HL-60 (cell line): Measurements from ENCODE around the gene GPD1L.

Source experiments
- DNase-seq, 2 experiments: peaks; one replicate each; pipeline ENCODE4 v3.0.0-alpha.2; 2010 to 2020; ENCODE audit warnings: low read depth in 1 of 2, low spot score in 1 of 2
- H3K27ac ChIP-seq: fragments of 250-450 bp; sonication (Bioruptor Pico); replicated peaks from 2 replicates; pipeline ENCODE4 v1.5.1; 2020; ENCODE audit warnings: mild to moderate bottlenecking, moderate library complexity
- H3K27me3 ChIP-seq: fragments of 250-450 bp; sonication (Bioruptor Pico); 2 replicates; pipeline ENCODE4 v1.5.1; 2021; ENCODE audit warnings: mild to moderate bottlenecking, moderate library complexity; ENCODE audit not compliant: insufficient read depth, poor library complexity, severe bottlenecking
- H3K4me3 ChIP-seq: replicated peaks from 2 replicates; pipeline ENCODE4 v1.5.1; 2011; ENCODE audit warnings: mild to moderate bottlenecking, control low read depth, low read length; ENCODE audit not compliant: insufficient read depth
- GABPA ChIP-seq: IDR thresholded peaks from 2 replicates; pipeline ENCODE4 v1.6.1; 2012; ENCODE audit warnings: low read depth
- POLR2AphosphoS5 ChIP-seq: IDR thresholded peaks from 2 replicates; pipeline ENCODE4 v1.6.1; 2012; ENCODE audit warnings: low read depth
- SPI1 ChIP-seq: IDR thresholded peaks from 2 replicates; pipeline ENCODE4 v1.6.1; 2012; ENCODE audit warnings: low read depth, mild to moderate bottlenecking, borderline replicate concordance
- TF ChIP-seq, protein P1 (sequence below): IDR thresholded peaks from 2 replicates; pipeline ENCODE4 v1.6.1; 2012; ENCODE audit warnings: low read depth; ENCODE audit not compliant: insufficient replicate concordance
- TF ChIP-seq, protein P2 (sequence below): IDR thresholded peaks from one replicate; pipeline ENCODE4 v1.5.1; 2011; ENCODE audit warnings: low read length, control low read depth, inconsistent platforms; ENCODE audit not compliant: insufficient read depth

GPD1L gene

DNA sequence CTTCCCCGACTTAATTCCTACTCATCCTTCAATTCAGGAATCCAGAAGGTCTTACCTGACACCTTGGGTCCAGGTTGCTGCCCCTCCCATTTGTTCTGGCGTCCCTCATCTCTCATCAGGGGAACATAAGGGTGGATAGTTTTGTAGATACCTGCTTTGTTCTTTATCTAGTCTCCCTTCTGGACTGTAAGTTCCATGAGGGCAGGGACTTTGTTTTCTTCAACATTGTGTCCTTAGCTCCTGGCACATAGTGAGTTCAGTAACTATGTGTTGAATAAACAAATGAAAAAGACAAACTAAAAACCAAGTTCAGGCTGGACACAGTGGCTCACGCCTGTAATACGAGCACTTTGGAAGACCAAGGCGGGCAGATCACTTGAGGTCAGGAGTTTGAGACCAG lies 13.2 kb upstream of the GPD1L start:
- Histone ChIP-seq H3K4me3 (no peak overlapping the region), H3K27ac (no peak overlapping the region), H3K27me3 (no peaks in the 10 kb centered on the region)
- no peak for DNase-seq
- TF ChIP-seq GABPA = no peak
- TF ChIP-seq, protein P1, sequence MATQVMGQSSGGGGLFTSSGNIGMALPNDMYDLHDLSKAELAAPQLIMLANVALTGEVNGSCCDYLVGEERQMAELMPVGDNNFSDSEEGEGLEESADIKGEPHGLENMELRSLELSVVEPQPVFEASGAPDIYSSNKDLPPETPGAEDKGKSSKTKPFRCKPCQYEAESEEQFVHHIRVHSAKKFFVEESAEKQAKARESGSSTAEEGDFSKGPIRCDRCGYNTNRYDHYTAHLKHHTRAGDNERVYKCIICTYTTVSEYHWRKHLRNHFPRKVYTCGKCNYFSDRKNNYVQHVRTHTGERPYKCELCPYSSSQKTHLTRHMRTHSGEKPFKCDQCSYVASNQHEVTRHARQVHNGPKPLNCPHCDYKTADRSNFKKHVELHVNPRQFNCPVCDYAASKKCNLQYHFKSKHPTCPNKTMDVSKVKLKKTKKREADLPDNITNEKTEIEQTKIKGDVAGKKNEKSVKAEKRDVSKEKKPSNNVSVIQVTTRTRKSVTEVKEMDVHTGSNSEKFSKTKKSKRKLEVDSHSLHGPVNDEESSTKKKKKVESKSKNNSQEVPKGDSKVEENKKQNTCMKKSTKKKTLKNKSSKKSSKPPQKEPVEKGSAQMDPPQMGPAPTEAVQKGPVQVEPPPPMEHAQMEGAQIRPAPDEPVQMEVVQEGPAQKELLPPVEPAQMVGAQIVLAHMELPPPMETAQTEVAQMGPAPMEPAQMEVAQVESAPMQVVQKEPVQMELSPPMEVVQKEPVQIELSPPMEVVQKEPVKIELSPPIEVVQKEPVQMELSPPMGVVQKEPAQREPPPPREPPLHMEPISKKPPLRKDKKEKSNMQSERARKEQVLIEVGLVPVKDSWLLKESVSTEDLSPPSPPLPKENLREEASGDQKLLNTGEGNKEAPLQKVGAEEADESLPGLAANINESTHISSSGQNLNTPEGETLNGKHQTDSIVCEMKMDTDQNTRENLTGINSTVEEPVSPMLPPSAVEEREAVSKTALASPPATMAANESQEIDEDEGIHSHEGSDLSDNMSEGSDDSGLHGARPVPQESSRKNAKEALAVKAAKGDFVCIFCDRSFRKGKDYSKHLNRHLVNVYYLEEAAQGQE = no peak
- TF ChIP-seq POLR2AphosphoS5 = no peak
- no peak for TF ChIP-seq SPI1
- TF ChIP-seq, protein P2, sequence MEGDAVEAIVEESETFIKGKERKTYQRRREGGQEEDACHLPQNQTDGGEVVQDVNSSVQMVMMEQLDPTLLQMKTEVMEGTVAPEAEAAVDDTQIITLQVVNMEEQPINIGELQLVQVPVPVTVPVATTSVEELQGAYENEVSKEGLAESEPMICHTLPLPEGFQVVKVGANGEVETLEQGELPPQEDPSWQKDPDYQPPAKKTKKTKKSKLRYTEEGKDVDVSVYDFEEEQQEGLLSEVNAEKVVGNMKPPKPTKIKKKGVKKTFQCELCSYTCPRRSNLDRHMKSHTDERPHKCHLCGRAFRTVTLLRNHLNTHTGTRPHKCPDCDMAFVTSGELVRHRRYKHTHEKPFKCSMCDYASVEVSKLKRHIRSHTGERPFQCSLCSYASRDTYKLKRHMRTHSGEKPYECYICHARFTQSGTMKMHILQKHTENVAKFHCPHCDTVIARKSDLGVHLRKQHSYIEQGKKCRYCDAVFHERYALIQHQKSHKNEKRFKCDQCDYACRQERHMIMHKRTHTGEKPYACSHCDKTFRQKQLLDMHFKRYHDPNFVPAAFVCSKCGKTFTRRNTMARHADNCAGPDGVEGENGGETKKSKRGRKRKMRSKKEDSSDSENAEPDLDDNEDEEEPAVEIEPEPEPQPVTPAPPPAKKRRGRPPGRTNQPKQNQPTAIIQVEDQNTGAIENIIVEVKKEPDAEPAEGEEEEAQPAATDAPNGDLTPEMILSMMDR = no peak

DNA sequence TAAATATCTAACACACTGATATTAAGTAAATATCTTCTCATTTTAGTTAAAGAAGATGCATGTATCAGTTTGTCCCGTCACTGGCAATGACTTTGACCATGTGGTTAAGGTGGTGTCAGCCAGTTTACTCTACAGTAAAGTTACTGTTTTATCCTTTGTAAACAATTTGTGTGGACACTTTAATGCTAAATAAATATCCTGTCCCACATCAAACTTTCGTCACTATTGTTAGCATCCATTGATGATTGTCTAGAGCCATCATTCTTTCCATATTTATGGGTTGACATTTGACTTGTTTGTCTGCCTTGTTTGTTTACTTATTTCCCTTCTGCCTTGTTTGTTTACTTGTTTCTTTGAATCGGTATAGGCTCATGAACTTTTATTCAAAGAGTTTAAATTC lies 11.0 kb upstream of the GPD1L start:
- H3K4me3 ChIP-seq = no peak overlapping the region
- TF ChIP-seq SPI1 (no peak), GABPA (no peak), POLR2AphosphoS5 (no peak)
- TF ChIP-seq, protein P2 = no peak
- TF ChIP-seq, protein P1 = no peak
- H3K27me3 ChIP-seq = no peaks in the 10 kb centered on the region
- no peak for DNase-seq
- H3K27ac ChIP-seq = no peak overlapping the region

DNA sequence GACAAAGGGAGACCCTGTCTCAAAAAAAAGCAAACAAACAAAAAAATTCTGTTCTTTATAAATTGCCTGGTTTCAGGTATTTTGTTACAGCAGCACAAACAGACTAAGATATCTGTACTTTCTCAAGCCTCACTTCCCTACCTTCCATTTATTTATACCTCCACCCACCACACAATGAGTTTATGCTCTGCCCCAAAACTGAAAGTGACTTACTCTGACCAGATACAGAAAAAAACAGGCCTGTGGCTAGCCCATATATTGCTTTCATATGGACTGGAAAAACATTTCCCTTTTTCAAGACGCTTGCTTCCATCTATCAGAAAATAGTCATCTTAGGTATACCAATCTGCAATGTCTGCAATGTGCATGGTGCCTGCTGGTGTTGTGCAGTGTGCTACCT lies 8.7 kb upstream of the GPD1L start:
- Histone ChIP-seq H3K27ac (no peak overlapping the region), H3K27me3 (no peaks in the 10 kb centered on the region), H3K4me3 (no peak overlapping the region)
- DNase-seq = no peak
- no peak for TF ChIP-seq GABPA
- TF ChIP-seq, protein P1 = no peak
- no peak for TF ChIP-seq SPI1
- TF ChIP-seq, protein P2 = no peak
- no peak for TF ChIP-seq POLR2AphosphoS5
